GM12891 (cell line): ENCODE results near the gene LYZL6.

ENCODE experiments used
- POLR2A ChIP-seq: IDR thresholded peaks from 2 replicates; pipeline ENCODE4 v1.6.1; 2011; ENCODE audit warnings: low read depth, low read length, control low read depth
- POLR2AphosphoS5 ChIP-seq: IDR thresholded peaks from 2 replicates; pipeline ENCODE4 v1.6.1; 2011; ENCODE audit warnings: low read depth, low read length, control low read depth
- SPI1 ChIP-seq: IDR thresholded peaks from 2 replicates; pipeline ENCODE4 v1.6.1; 2011; ENCODE audit warnings: low read depth, low read length, control low read depth

GRCh38 chr17:35909408-35909807, 34.1 kb downstream of the LYZL6 start:
- no peak for TF ChIP-seq POLR2A
- no peak for TF ChIP-seq POLR2AphosphoS5
- no peak for TF ChIP-seq SPI1
